Spleen (tissue), 7 donors: ENCODE results near the gene GUCD1.

Source experiments
- POLR2A ChIP-seq, 3 donors: fragments of 450-650 bp; IDR thresholded peaks; one replicate each; pipeline ENCODE4 v1.5.1; 2017; ENCODE audit warnings: antibody characterized with exemption in 3 of 3, mild to moderate bottlenecking in 1 of 3
- POLR2AphosphoS5 ChIP-seq, 3 donors: sonication (generic); formaldehyde crosslinking; IDR thresholded peaks; one replicate each; pipeline ENCODE4 v1.5.1; 2017; ENCODE audit warnings: antibody characterized with exemption in 3 of 3
- TF ChIP-seq, protein P1 (sequence below), 11 experiments: fragments of 200-600 bp in 7 of 11; fragments of 450-650 bp in 4 of 11; sonication (generic) in 4 of 11; IDR thresholded peaks in 8 of 11; conservative IDR thresholded peaks in 3 of 11; 1 replicate in 7 of 11; 2 replicates in 4 of 11; pipeline versions ENCODE4 v1.4.0 to v1.8.0; 2016 to 2021; ENCODE audit warnings: antibody characterized with exemption in 11 of 11, inconsistent platforms in 4 of 11, mild to moderate bottlenecking in 1 of 11
- donor health status: DM: no; HTN: no; CAD: no; lungs with moderate emphysema.
- donor health status: DM: no; HTN: no; CAD: no.
- donor health status: DM: no; HTN: no; CAD: no.

DNA sequence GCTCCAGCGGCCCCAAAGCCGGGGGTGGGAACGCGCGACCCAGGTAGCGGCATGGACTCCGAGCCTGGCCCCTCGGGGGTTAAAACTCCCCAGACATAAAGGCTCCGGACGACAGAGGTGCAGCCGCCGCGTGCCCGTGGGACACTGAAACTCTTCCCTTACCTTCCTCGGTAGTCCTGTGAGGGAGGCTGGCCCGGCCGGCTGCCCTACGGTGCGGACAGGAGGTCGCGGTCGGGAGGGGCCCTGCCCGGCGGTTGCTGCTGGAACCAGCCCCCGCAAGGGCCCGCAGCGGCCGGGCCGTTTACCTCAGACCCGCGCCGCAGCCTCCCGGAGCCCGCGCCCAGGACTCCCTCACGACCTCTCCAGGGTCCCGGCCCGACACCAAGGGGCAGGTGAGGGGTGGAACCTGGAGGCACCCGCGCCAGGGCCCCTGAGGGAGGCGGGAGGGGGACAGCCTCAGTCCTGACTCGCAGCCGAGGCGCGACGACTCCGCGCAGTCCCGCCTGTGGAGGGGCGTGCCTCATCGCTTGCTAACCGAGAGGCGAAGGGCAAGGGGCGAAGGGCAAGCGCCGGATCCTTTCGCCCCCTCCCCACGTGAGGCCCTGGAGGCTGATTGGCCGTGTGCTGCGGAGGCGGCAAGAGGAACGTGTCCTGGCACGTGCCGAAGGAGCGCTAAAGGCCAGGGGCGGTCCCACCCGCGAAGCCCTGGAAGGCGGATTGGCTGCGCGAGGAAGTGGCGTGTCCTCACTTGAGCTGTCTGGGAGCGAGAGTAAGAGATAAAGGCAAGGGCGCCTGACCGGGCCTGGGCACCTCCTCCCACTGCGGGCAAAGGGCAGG lies 60.2 kb downstream of the GUCD1 start, which contains the start of gene UPB1:
- TF ChIP-seq, protein P1, sequence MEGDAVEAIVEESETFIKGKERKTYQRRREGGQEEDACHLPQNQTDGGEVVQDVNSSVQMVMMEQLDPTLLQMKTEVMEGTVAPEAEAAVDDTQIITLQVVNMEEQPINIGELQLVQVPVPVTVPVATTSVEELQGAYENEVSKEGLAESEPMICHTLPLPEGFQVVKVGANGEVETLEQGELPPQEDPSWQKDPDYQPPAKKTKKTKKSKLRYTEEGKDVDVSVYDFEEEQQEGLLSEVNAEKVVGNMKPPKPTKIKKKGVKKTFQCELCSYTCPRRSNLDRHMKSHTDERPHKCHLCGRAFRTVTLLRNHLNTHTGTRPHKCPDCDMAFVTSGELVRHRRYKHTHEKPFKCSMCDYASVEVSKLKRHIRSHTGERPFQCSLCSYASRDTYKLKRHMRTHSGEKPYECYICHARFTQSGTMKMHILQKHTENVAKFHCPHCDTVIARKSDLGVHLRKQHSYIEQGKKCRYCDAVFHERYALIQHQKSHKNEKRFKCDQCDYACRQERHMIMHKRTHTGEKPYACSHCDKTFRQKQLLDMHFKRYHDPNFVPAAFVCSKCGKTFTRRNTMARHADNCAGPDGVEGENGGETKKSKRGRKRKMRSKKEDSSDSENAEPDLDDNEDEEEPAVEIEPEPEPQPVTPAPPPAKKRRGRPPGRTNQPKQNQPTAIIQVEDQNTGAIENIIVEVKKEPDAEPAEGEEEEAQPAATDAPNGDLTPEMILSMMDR (IDR thresholded peaks at IDR 0.05 in 8 of 11, conservative IDR thresholded peaks at IDR 0.05 in 3 of 11): no peak
- TF ChIP-seq POLR2A (IDR thresholded peaks at IDR 0.05) (no peak), POLR2AphosphoS5 (IDR thresholded peaks at IDR 0.05) (peak in 1 of 3 donors; percentile 26)
